Breast epithelium (tissue), 4 donors: Measurements from ENCODE around the gene RAET1E. TPM values are rescaled to one million over a fixed set of nuclear protein-coding genes. Genes with fewer than 3 reads are reported as not detected.
A peak's percentile ranks its signal among the peaks of the same experiment; 100 is the strongest.
"Not testable (repeated sequence)": the region's sequence is repeated elsewhere in the genome, so short reads cannot be mapped to it uniquely, and the experiment has no call there.

ENCODE experiments used
- DNase-seq, 2 donors: peaks; one replicate each; pipeline ENCODE4 v3.0.0-alpha.2; 2019; ENCODE audit warnings: low spot score in 2 of 2
- H3K27ac ChIP-seq, 2 donors: fragments of 200-600 bp; sonication (generic) in 1 of 2; one replicate each; pipeline ENCODE4 v1.5.1; 2016 to 2019; ENCODE audit warnings: mild to moderate bottlenecking in 1 of 2
- H3K27me3 ChIP-seq, 2 donors: fragments of 200-600 bp; sonication (generic) in 1 of 2; one replicate each; pipeline versions ENCODE4 v1.5.1 to v1.6.0; 2017 to 2019; ENCODE audit warnings: control low read depth in 1 of 2, mild to moderate bottlenecking in 1 of 2
- H3K36me3 ChIP-seq: fragments of 200-600 bp; one replicate; pipeline ENCODE4 v1.5.1; 2019
- H3K4me1 ChIP-seq, 2 donors: fragments of 200-600 bp; sonication (generic); one replicate each; pipeline ENCODE4 v1.5.1; 2016 to 2019; ENCODE audit warnings: control low read depth in 1 of 2
- H3K4me3 ChIP-seq, 3 donors: fragments of 200-600 bp; sonication (generic); 1 replicate in 2 of 3; 2 replicates in 1 of 3; pipeline ENCODE4 v1.5.1; 2016 to 2019; ENCODE audit warnings: mild to moderate bottlenecking in 3 of 3, moderate library complexity in 2 of 3
- H3K9me3 ChIP-seq, 2 donors: fragments of 200-600 bp; sonication (generic) in 1 of 2; one replicate each; pipeline ENCODE4 v1.5.1; 2016 to 2019; ENCODE audit warnings: control low read depth in 1 of 2
- POLR2A ChIP-seq: fragments of 450-650 bp; IDR thresholded peaks from one replicate; pipeline ENCODE4 v1.6.1; 2016; ENCODE audit warnings: antibody characterized with exemption, mild to moderate bottlenecking, moderate library complexity
- POLR2AphosphoS5 ChIP-seq, 3 donors: sonication (generic); formaldehyde crosslinking; IDR thresholded peaks; one replicate each; pipeline ENCODE4 v1.6.1; 2017; ENCODE audit warnings: antibody characterized with exemption in 3 of 3
- intact Hi-C: fragments of 100-400 bp; cut with DNase I; formaldehyde crosslinking; loops from one replicate; pipeline ENCODE4 v1.15.1; 2023; ENCODE audit warnings: low total_unique reads
- total RNA-seq, 3 donors: library from RNA; depleted of rRNA; stranded (reverse); fragments of >200 nt; gene quantifications; one replicate each; pipeline ENCODE4 v1.1.0, GENCODE V29; 2016
- TF ChIP-seq, protein P1 (sequence below), 3 donors: fragments of 450-650 bp; IDR thresholded peaks; one replicate each; pipeline ENCODE4 v1.5.1; 2016 to 2017; ENCODE audit warnings: antibody characterized with exemption in 3 of 3, mild to moderate bottlenecking in 3 of 3, moderate library complexity in 3 of 3

Gene RAET1E
- total RNA-seq, 3 donors from 2014 or later = 2.0 TPM; not detected in 2

DNA sequence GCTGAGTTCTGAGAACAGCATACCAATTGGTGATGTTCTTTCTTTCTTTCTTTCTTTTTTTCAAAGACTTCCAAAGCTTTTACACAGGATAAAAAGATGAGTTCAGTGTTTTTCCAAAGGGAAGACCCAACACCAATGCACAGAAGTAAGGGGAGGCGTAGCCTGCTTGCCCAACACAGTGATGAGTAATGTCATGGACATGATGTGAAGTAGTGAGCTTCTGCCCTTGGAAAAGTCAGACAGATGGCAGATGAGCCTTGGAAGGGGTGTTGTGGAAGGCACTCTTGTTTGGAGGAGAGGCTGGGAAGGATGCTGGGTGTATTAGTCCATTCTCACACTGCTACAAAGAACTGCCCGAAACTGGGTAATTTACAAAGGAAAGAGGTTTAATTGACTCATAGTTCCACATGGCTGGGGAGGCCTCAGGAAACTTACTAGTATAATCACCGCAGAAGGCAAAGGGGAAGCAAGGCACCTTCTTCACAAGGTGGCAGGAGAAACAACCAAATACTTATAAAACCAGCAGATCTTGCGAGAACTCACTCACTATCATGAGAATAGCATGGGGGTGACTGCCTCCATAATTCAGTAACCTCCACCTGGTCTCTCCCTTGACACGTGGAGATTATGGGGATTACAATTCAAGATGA lies 46.3 kb downstream of the RAET1E start:
- TF ChIP-seq, protein P1, sequence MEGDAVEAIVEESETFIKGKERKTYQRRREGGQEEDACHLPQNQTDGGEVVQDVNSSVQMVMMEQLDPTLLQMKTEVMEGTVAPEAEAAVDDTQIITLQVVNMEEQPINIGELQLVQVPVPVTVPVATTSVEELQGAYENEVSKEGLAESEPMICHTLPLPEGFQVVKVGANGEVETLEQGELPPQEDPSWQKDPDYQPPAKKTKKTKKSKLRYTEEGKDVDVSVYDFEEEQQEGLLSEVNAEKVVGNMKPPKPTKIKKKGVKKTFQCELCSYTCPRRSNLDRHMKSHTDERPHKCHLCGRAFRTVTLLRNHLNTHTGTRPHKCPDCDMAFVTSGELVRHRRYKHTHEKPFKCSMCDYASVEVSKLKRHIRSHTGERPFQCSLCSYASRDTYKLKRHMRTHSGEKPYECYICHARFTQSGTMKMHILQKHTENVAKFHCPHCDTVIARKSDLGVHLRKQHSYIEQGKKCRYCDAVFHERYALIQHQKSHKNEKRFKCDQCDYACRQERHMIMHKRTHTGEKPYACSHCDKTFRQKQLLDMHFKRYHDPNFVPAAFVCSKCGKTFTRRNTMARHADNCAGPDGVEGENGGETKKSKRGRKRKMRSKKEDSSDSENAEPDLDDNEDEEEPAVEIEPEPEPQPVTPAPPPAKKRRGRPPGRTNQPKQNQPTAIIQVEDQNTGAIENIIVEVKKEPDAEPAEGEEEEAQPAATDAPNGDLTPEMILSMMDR (IDR thresholded peaks at IDR 0.05) = no peak
- no peak for TF ChIP-seq POLR2A
- no peak for TF ChIP-seq POLR2AphosphoS5 (IDR thresholded peaks at IDR 0.05)
- intact Hi-C loops = no loop called here
- H3K4me3 ChIP-seq = no peak overlapping the region
- H3K27me3 ChIP-seq = no peaks in the 10 kb centered on the region
- no peaks in the 10 kb centered on the region for H3K9me3 ChIP-seq
- DNase-seq = no peak
- no peaks in the 10 kb centered on the region for H3K36me3 ChIP-seq
- H3K27ac ChIP-seq = peak overlapping the region; percentile 84 to 86
- peaks cover 0 to 18% of the 10 kb centered on the region in 2 donors for H3K4me1 ChIP-seq

DNA sequence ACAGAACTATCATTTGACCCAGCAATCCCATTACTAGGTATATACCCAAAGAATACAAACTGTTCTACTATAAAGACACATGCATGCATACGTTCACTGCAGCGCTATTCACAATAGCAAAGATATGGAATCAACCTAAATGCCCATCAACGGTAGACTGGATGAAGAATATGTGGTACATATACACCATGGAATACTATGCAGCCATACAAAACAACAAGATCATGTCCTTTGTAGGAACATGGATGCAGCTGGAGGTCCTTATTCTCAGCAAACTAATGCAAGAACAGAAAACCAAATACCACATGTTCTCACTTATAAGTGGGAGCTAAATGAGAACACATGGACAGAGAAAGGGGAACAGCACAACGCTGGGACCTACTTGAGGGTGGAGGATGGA lies 49.6 kb downstream of the RAET1E start:
- intact Hi-C loops = not testable (repeated sequence)

More for the DNA sequence above, 49.6 kb downstream of the RAET1E start:
- not testable (repeated sequence) for H3K27ac ChIP-seq, H3K36me3 ChIP-seq, H3K4me3 ChIP-seq, H3K9me3 ChIP-seq, H3K27me3 ChIP-seq, DNase-seq
- peaks cover 0 to 11% of the 10 kb centered on the region in 2 donors for H3K4me1 ChIP-seq

Other genes with a start within 250 kb of the RAET1E start
- gene KATNA1, start 249.4 kb downstream of the RAET1E start, total RNA-seq = 10 to 100 TPM; 20.1 to 24.9 (median 21.1) TPM
- 10 to 100 TPM; 24.3 to 36.4 (median 30.2) TPM for gene LATS1, start 180.0 kb downstream of the RAET1E start, total RNA-seq
- 10 to 100 TPM; 15.5 to 27.8 (median 22.6) TPM for gene NUP43, start 151.6 kb downstream of the RAET1E start, total RNA-seq
- gene PCMT1, start 148.4 kb downstream of the RAET1E start, total RNA-seq = 100 to 1,000 TPM; 111 to 148 (median 121) TPM
- 10 to 100 TPM; 30.6 to 44.9 (median 35.8) TPM for gene LRP11, start 33.8 kb downstream of the RAET1E start, total RNA-seq
- gene RAET1G, start 25.0 kb upstream of the RAET1E start, total RNA-seq = 1 to 10 TPM in 1 of 3 donors, not detected in 2; 2.2 TPM
- gene ULBP2, start 43.9 kb upstream of the RAET1E start, total RNA-seq = 1 to 10 TPM in 1 of 3 donors, under 1 TPM in 1, not detected in 1; 0.88 to 1.3 TPM
- under 1 TPM in 2 of 3 donors, not detected in 1; under 0.01 to 0.29 TPM for gene ULBP1, start 65.8 kb upstream of the RAET1E start, total RNA-seq
- gene RAET1L, start 127.4 kb upstream of the RAET1E start, total RNA-seq = not detected
- 1 to 10 TPM in 1 of 3 donors, under 1 TPM in 2; 0.64 to 2.0 (median 0.73) TPM for gene ULBP3, start 171.0 kb upstream of the RAET1E start, total RNA-seq
- 1 to 10 TPM in 2 of 3 donors, not detected in 1; 3.3 to 5.6 TPM for gene PPP1R14C, start 244.9 kb upstream of the RAET1E start, total RNA-seq